Transverse colon (tissue), 4 donors: ENCODE measurements around the gene FUZ.

Experiments
- CTCF ChIP-seq, 5 experiments: fragments of 200-600 bp in 3 of 5; fragments of 450-650 bp in 2 of 5; sonication (generic) in 3 of 5; IDR thresholded peaks; 1 replicate in 2 of 5; 2 replicates in 3 of 5; pipeline ENCODE4 v1.5.1; 2016 to 2017; ENCODE audit warnings: antibody characterized with exemption in 5 of 5, inconsistent platforms in 3 of 5, mild to moderate bottlenecking in 2 of 5, moderate library complexity in 1 of 5
- EP300 ChIP-seq: sonication (generic); formaldehyde crosslinking; IDR thresholded peaks from one replicate; pipeline ENCODE4 v1.6.1; 2017; ENCODE audit warnings: antibody characterized with exemption, low read depth
- POLR2A ChIP-seq: fragments of 450-650 bp; IDR thresholded peaks from one replicate; pipeline ENCODE4 v1.6.1; 2016; ENCODE audit warnings: antibody characterized with exemption, mild to moderate bottlenecking, moderate library complexity
- POLR2AphosphoS5 ChIP-seq, 3 donors: sonication (generic); formaldehyde crosslinking; IDR thresholded peaks; one replicate each; pipeline ENCODE4 v1.6.1; 2016; ENCODE audit warnings: antibody characterized with exemption in 3 of 3

DNA sequence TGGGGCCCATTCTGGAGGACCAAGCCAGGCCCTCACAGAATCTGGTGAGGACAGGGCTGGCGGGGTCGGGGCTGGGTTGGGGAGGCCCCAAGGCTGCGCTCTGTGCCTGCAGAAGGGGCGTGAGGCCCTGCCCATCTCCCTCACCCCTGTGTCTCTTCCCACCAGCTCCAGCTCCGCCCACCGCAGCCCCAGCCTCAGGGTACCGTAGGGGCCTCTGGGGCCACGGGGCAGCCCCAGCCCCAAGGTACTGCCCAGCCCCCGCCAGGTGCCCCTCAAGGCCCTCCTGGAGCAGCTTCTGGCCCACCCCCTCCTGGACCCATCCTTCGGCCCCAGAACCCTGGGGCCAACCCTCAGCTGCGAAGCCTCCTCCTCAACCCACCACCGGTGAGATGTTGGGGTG is 22.5 kb upstream of the FUZ start:
- TF ChIP-seq CTCF (IDR thresholded peaks at IDR 0.05) (no peak), POLR2AphosphoS5 (IDR thresholded peaks at IDR 0.05) (no peak), POLR2A (no peak), EP300 (no peak)
